ENCODE data around the gene ALG5.

Gene ALG5

GRCh38 chr13:36979361-36980050 is 19.6 kb downstream of the ALG5 start:
- no peak for DNase-seq (ENCODE audit: low read depth)

GRCh38 chr13:36975172-36975571 is 24.0 kb downstream of the ALG5 start:
- DNase-seq (ENCODE audit: low read depth), result no peak

DNA sequence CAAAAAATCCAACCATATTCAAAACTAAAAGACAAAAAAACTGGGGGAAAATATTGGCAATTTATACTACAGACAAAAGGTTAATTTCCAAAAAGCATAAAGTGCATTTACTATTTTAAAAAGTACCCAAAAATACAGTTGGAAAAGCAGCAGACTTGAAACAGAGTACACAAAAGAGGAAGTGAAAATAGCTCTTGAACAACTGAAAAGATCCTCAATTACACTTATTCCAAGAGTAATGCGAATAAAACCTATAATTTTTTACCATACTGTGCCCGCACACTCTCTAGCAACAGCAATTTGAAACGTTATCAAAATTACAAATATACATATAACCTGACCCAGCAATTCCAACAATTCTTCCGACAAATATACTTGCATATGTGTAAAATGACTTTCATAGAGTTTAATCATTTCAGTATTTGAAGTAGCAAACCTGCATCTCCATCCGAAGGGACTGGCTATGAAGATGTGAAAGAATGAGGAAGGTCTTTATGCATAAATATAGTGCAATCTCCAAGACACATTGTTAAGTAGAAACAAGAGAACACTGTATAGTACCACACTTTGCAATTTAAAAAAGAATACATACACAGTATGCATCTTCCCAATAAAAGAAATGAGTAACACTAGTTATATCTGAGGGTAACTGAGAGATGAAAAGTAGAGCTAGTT is 25.4 kb downstream of the ALG5 start:
- no peak for DNase-seq (ENCODE audit: low read depth)

DNA sequence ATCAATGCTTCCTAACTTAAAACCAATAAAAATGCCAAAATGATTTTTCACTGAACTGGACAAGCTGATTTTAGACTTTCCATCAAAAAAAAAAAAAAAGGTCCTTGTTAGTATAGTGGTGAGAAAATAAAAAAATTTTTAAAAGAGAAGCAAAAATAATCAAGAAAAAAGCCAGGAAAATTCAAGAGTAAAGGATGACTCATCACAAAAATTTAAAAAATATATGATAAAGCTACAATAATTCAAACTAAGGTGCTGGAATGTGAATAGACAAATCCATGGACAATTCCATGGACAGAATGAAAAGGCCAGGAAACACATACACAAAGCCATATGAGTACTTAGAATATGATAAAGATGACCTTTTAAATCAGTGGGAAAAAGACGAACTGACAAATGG is 26.1 kb downstream of the ALG5 start:
- no peak for DNase-seq (ENCODE audit: low read depth)

- no peak for DNase-seq (ENCODE audit: low read depth)
Observed at GRCh38 chr13:36966404-36966803, 32.7 kb downstream of the ALG5 start.

GRCh38 chr13:36965767-36966166 is 33.4 kb downstream of the ALG5 start:
- no peak for DNase-seq (ENCODE audit: low read depth)

DNA sequence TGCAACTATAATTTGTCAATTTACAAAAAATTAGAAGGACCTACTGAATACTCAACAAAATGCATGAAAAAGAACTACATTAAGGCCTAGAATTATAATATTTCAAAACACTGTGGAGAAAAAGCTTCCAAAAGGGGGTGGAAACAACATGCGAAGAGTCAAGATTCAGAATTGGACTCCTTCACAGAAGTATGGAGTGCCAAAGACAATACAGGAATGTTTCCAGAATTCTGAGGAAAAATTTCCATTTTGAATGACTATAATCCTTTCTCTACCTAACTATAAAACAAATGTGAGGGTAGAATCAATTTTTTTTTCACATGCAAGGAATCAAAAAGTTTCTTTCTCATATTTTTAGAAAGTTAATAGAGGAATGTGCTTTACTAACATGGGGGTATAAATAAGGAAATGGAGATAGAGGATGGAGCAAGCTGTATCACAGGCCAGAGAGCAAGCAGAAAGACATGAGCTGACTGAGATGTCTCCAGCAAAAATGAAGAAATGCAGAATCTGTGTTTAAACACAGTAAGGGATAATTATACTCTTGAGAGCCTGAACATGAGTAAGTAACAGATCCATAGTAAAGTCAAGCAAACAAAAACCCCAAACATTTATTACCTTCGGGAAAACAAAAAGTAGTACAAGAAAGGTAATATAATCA is 39.6 kb downstream of the ALG5 start:
- no peak for DNase-seq (ENCODE audit: low read depth)

- no peak for DNase-seq (ENCODE audit: low read depth)
Observed at GRCh38 chr13:36954542-36954941, 44.6 kb downstream of the ALG5 start.

- no peak for DNase-seq (ENCODE audit: low read depth)
Observed at GRCh38 chr13:36950920-36951319, 48.2 kb downstream of the ALG5 start.

GRCh38 chr13:36950330-36950729 is 48.8 kb downstream of the ALG5 start:
- DNase-seq (ENCODE audit: low read depth), result no peak

- no peak for DNase-seq (ENCODE audit: low read depth)
Observed at GRCh38 chr13:36945078-36945477, 54.1 kb downstream of the ALG5 start.

DNA sequence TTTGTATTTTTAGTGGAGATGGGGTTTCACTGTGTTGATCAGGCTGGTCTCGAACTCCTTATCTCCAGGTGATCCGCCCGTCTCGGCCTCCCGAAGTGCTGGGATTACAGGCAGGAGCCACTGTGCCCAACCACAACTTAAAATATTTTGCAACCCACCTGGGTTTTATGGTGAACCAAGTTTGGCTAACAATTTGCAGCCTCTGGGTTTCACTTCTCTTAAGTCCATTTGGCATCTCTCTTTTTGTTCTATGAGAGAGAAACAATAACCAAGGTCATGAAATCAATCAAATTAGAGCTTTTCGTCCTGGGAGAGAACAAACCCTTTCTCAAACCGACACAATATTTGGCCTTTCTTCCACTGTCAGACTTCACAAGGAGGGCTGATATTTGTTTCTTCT is 73.5 kb downstream of the ALG5 start:
- DNase-seq (ENCODE audit: low read depth), result no peak

GRCh38 chr13:36924001-36924400 is 75.1 kb downstream of the ALG5 start:
- DNase-seq (ENCODE audit: low read depth), result no peak

GRCh38 chr13:36921631-36922301 is 77.4 kb downstream of the ALG5 start:
- no peak for DNase-seq (ENCODE audit: low read depth)

- DNase-seq (ENCODE audit: low read depth), result no peak
Observed at GRCh38 chr13:36920616-36921185, 78.4 kb downstream of the ALG5 start.

DNA sequence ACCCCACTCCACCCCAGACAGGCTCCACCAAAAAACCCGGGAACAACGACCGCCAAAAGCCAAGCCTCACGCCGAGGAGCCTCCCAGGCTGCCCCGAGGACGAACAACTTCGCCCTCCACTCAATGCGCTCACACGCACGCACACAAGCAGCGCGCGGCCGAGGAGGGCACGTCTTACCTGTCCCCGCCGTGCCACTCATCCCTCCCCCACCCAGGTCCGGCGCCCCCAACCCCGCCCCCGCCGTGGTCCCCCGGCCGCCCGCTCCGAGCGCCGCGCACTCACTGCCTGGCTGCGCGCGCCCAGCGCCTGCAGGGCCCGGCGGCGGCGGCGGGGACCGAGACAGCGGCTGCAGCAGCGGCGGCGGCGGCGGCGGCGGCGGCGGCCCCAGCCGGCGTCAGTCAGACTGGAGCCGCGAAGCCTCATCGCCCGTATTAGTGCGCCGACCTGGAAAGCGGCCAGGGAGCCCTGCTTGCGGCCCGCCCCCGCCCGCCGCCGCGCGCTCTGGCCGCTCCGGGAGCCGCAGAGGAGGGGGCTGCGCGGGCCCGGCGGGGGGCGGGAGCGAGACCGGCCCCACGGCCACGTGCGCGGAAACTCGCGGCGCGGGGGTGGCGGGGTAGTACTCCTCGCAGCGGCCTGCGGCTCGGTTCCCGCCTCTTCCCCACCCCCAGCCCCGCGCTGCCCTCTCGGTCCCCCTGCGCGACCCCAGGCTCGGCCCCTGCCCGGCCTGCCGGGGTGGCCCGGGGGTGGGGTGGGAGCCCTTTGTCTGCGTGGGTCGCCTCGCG is 79.1 kb downstream of the ALG5 start, which contains the start of gene SMAD9:
TSS of gene SMAD9 (minus strand) at position 406 of the 783 bp plus-strand sequence. CDS start 40,549 bp downstream, outside the sequence.
- no peak for DNase-seq (ENCODE audit: low read depth)

DNA sequence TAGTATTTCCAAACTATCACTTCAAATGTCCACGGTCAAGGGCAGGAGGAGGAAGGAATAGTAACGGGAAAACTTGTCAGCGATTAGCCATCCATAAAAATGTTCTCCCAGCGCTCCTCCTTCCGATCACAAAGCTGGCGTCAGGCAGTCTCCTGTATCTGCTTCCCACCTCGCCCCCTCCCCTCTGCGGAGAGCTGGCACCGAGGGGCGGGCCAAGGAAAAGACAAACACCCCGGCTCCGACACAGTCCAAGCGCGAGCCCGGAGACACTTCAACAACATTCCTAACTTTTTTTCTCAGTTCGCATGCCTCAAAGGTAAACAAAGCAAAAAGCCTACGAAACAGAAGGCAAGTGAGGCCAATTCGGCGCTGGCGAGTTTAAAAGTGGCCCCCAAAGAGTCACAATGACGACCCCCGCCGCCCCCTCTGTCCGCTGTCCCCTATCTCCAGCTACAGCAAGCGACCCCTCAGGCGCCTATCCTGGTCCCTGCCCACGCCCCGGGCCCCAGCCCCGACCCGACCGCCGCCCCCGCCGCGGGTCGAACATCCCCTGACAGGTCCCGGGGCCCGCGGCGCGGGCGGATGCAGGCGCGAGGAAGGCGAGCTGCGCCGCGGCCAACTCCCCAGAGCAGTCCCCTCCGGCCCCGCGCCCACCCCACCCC is 79.8 kb downstream of the ALG5 start:
- DNase-seq (ENCODE audit: low read depth), result no peak

DNA sequence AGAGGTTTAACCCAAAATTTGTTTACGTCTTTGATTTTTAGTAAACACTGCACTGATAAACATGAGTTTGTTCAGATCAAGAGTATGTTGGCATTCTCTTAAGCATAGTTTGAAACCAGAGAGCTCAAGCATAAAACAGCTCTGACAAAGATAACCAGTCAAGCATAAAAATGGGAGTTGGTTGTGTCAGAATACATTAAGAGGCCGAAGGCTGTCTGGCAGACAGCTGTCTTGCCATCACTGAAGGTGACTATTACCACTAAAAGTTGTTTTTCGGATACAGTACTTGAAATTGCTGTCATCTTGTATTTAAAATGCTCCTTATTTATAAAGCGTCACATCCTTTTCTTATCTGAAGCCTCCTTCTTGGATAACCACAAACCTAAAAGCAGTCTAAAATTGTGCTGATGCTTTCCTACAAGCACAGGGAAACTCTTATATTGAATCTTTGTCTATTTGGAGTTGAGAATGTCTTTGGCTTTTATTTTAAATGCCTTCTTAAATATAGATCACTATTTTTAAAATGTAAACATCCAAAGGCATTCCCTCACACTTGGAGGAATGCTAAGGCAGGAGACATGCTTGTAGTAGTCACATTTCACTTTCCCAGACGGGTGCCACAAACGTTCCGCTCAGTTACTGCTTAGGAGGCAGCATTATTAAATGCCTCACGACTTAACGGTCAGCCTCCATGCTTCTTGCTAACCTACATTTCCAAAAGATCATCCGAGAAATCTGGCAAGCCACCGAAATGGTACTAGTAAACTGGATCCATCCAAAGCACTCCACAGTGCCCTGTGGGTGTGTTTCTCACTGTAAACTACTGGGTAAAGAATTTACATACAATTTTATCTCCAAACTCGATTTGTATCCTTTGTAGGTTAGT is 80.7 kb downstream of the ALG5 start:
- no peak for DNase-seq (ENCODE audit: low read depth)

DNA sequence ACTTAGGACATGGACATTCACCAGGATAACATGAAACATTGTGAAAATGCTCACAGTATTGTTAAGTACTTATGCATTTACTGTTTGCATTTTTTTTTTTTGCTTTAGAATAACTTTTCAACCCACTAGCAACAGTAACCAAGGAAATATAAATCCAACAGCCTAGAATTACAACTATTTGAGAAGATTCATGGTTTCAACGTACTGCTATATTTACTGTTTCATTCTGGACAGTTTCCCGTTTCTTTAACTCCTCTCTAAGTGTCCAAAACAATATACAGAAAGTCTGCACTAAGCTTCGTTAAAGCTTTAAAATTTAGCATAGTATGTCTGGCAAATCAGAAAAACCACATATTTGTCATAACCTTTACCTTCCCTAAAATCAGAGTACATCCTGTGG is 81.8 kb downstream of the ALG5 start:
- DNase-seq (ENCODE audit: low read depth), result no peak
